SK-N-SH (cell line): Measurements from ENCODE around the gene DIO3. TPM values are rescaled to one million over a fixed set of nuclear protein-coding genes. Genes with fewer than 3 reads are reported as not detected.

ENCODE experiments used
- CTCF ChIA-PET: fragments of 300-600, 350-600 bp; formaldehyde crosslinking; extraction: SDS; loops from one replicate; lab custom pipeline; 2021; lab: Yijun Ruan, JAX
- POLR2A ChIA-PET: fragments of 350-600 bp; sonication (Branson Sonifier 250); formaldehyde crosslinking; extraction: SDS; loops from one replicate; lab custom pipeline; 2020; ENCODE audit warnings: antibody characterized with exemption, inconsistent platforms; lab: Yijun Ruan, JAX
- DNase-seq: peaks from one replicate; pipeline ENCODE4 v3.0.0; 2012
- H2AFZ ChIP-seq: fragments of 200-600 bp; sonication (generic); 2 replicates; pipeline ENCODE4 v1.8.1; 2016; ENCODE audit warnings: antibody characterized with exemption, mild to moderate bottlenecking, low read depth
- H3F3A ChIP-seq: fragments of 200-600 bp; sonication (generic); replicated peaks from 2 replicates; pipeline ENCODE3; 2016; ENCODE audit warnings: antibody characterized with exemption, mild to moderate bottlenecking; ENCODE audit not compliant: insufficient read depth
- H3K27ac ChIP-seq, 2 experiments: fragments of 200-500 bp in 1 of 2; fragments of 200-600 bp in 1 of 2; sonication (Bioruptor generic) in 1 of 2; sonication (generic), shearing (Covaris generic) in 1 of 2; 2 replicates each; pipeline versions ENCODE4 v1.5.1 to v1.6.1; 2014 to 2016; ENCODE audit warnings: low read depth in 2 of 2, inconsistent platforms in 1 of 2, low read length in 1 of 2, mild to moderate bottlenecking in 1 of 2, mixed read lengths in 1 of 2
- H3K27me3 ChIP-seq: fragments of 200-600 bp; sonication (generic), shearing (Covaris generic); 2 replicates; pipeline ENCODE4 v1.6.1; 2016; ENCODE audit warnings: mixed run types; ENCODE audit not compliant: insufficient read depth
- H3K36me3 ChIP-seq, 2 experiments: fragments of 200-500 bp in 1 of 2; fragments of 200-600 bp in 1 of 2; sonication (Bioruptor generic) in 1 of 2; sonication (generic) in 1 of 2; replicated peaks in 1 of 2; 2 replicates each; pipeline versions ENCODE3 to v1.5.1; 2014 to 2016; ENCODE audit warnings: low read length in 1 of 2, mild to moderate bottlenecking in 1 of 2; ENCODE audit not compliant: insufficient read depth in 2 of 2, control insufficient read depth in 1 of 2
- H3K4me1 ChIP-seq, 2 experiments: fragments of 200-500 bp in 1 of 2; fragments of 200-600 bp in 1 of 2; sonication (Bioruptor generic) in 1 of 2; sonication (generic), shearing (Covaris generic) in 1 of 2; 2 replicates each; pipeline versions ENCODE4 v1.5.1 to v1.6.1; 2014 to 2016; ENCODE audit warnings: low read depth in 1 of 2, low read length in 1 of 2, mixed run types in 1 of 2; ENCODE audit not compliant: insufficient read depth in 2 of 2, control insufficient read depth in 1 of 2
- H3K4me2 ChIP-seq: fragments of 200-600 bp; sonication (generic), shearing (Covaris generic); 2 replicates; pipeline ENCODE4 v1.6.1; 2017; ENCODE audit warnings: mixed run types
- H3K4me3 ChIP-seq, 2 experiments: fragments of 200-500 bp in 1 of 2; fragments of 200-600 bp in 1 of 2; sonication (Bioruptor generic) in 1 of 2; sonication (generic), shearing (Covaris generic) in 1 of 2; 2 replicates each; pipeline versions ENCODE4 v1.5.1 to v1.8.1; 2014 to 2016; ENCODE audit warnings: low read depth in 2 of 2, inconsistent platforms in 1 of 2, low read length in 1 of 2, mild to moderate bottlenecking in 1 of 2, mixed read lengths in 1 of 2, moderate library complexity in 1 of 2
- H3K79me2 ChIP-seq: fragments of 200-600 bp; sonication (generic); 2 replicates; pipeline ENCODE4 v1.8.1; 2017; ENCODE audit warnings: mild to moderate bottlenecking; ENCODE audit not compliant: insufficient read depth
- H3K9ac ChIP-seq: fragments of 200-600 bp; sonication (generic); 2 replicates; pipeline ENCODE4 v1.6.1; 2017; ENCODE audit warnings: mixed run types
- H3K9me2 ChIP-seq: fragments of 200-600 bp; sonication (generic); 2 replicates; pipeline ENCODE4 v1.6.1; 2017; ENCODE audit warnings: mixed run types
- H3K9me3 ChIP-seq: fragments of 200-600 bp; sonication (generic); 2 replicates; pipeline ENCODE4 v1.6.1; 2017; ENCODE audit warnings: mixed run types, mild to moderate bottlenecking, moderate library complexity
- H4K20me1 ChIP-seq: fragments of 200-600 bp; sonication (generic); 2 replicates; pipeline ENCODE4 v1.6.1; 2017; ENCODE audit warnings: mild to moderate bottlenecking, mixed run types; ENCODE audit not compliant: insufficient read depth
- CHD2 ChIP-seq: fragments of 150-350 bp; IDR thresholded peaks from 2 replicates; pipeline ENCODE4 v1.6.1; 2018; ENCODE audit warnings: low read length; ENCODE audit not compliant: partially characterized antibody
- ELF1 ChIP-seq: IDR thresholded peaks from 2 replicates; pipeline ENCODE4 v1.4.0; 2012
- EP300 ChIP-seq, 2 experiments: IDR thresholded peaks; 2 replicates each; pipeline versions ENCODE4 v1.4.0 to v1.6.1; 2012; ENCODE audit warnings: borderline replicate concordance in 1 of 2, low read depth in 1 of 2, low read length in 1 of 2
- GABPA ChIP-seq: IDR thresholded peaks from 2 replicates; pipeline ENCODE4 v1.4.0; 2012; ENCODE audit warnings: low read depth, mild to moderate bottlenecking
- GATA2 ChIP-seq: sonication (generic); formaldehyde crosslinking; IDR thresholded peaks from 2 replicates; pipeline ENCODE4 v1.5.0; 2020; ENCODE audit warnings: mild to moderate bottlenecking, missing genetic modification reagents
- JUND ChIP-seq: IDR thresholded peaks from 2 replicates; pipeline ENCODE4 v1.4.0; 2012
- MXI1 ChIP-seq: IDR thresholded peaks from 2 replicates; pipeline ENCODE4 v1.6.1; 2012; ENCODE audit warnings: mild to moderate bottlenecking, low read depth, low read length, improper control_type of control experiment
- NFIC ChIP-seq: IDR thresholded peaks from 2 replicates; pipeline ENCODE4 v1.4.0; 2012; ENCODE audit warnings: borderline replicate concordance
- NRF1 ChIP-seq: IDR thresholded peaks from 2 replicates; pipeline ENCODE4 v1.6.1; 2012; ENCODE audit warnings: low read depth, mild to moderate bottlenecking, low read length
- RCOR1 ChIP-seq: fragments of 150-350 bp; IDR thresholded peaks from 2 replicates; pipeline ENCODE4 v1.6.1; 2017; ENCODE audit warnings: antibody characterized with exemption, low read length
- REST ChIP-seq: IDR thresholded peaks from 2 replicates; pipeline ENCODE4 v1.6.1; 2012; ENCODE audit warnings: mild to moderate bottlenecking, low read depth, low read length, moderate library complexity
- SIN3A ChIP-seq: IDR thresholded peaks from 2 replicates; pipeline ENCODE4 v1.6.1; 2012; ENCODE audit warnings: low read depth, mild to moderate bottlenecking, low read length, moderate library complexity, borderline replicate concordance
- SMC3 ChIP-seq: IDR thresholded peaks from 2 replicates; pipeline ENCODE4 v1.6.1; 2012; ENCODE audit warnings: low read depth, low read length, improper control_type of control experiment
- TAF1 ChIP-seq: IDR thresholded peaks from 2 replicates; pipeline ENCODE4 v1.6.1; 2012; ENCODE audit warnings: low read depth, mild to moderate bottlenecking, low read length, moderate library complexity, borderline replicate concordance
- TEAD4 ChIP-seq: IDR thresholded peaks from 2 replicates; pipeline ENCODE4 v1.4.0; 2012; ENCODE audit warnings: mild to moderate bottlenecking, borderline replicate concordance; ENCODE audit not compliant: insufficient read depth
- USF2 ChIP-seq: fragments of 150-350 bp; IDR thresholded peaks from 2 replicates; pipeline ENCODE4 v1.6.1; 2017; ENCODE audit warnings: antibody characterized with exemption, low read length, low read depth, borderline replicate concordance
- YY1 ChIP-seq: IDR thresholded peaks from 2 replicates; pipeline ENCODE4 v1.4.0; 2012; ENCODE audit warnings: low read depth, mild to moderate bottlenecking
- ZBTB33 ChIP-seq: IDR thresholded peaks from 2 replicates; pipeline ENCODE4 v1.4.0; 2012; ENCODE audit warnings: low read depth, borderline replicate concordance
- WGBS: methylation state at CpG from one replicate; pipeline ENCODE4 v1.1.6; 2017; ENCODE audit warnings: low lambda C conversion rate; 5-methylcytosine and 5-hydroxymethylcytosine counted together
- polyA plus RNA-seq, 3 experiments: library from polyadenylated mRNA; depleted of rRNA; stranded (reverse); fragments of >200 nt; gene quantifications; 2 replicates each; pipeline ENCODE4 v1.2.3, GENCODE V29; 2012
- TF ChIP-seq, protein P1 (sequence below): IDR thresholded peaks from 2 replicates; pipeline ENCODE4 v1.4.0; 2012; ENCODE audit warnings: low read depth
- TF ChIP-seq, protein P2 (sequence below): fragments of 200-600 bp; sonication (generic); IDR thresholded peaks from 2 replicates; pipeline ENCODE4 v1.6.1; 2017; ENCODE audit warnings: antibody characterized with exemption, mild to moderate bottlenecking, moderate library complexity

DIO3 gene
- polyA plus RNA-seq, 1 of the 3 experiments (the other 2 are of a cell fraction): not detected

- Histone ChIP-seq H3K4me1 (peaks cover 0 to 2% of the 10 kb centered on the region in 2 experiments; a peak in 1 of 4 replicates), H3K9ac (no peak overlapping the region), H4K20me1 (no peaks in the 10 kb centered on the region), H3K27ac (no peak overlapping the region), H3K9me2 (no peaks in the 10 kb centered on the region), H3K79me2 (no peaks in the 10 kb centered on the region), H2AFZ (no peak overlapping the region), H3K4me2 (no peak overlapping the region), H3K9me3 (no peaks in the 10 kb centered on the region), H3K27me3 (no peaks in the 10 kb centered on the region), H3K4me3 (no peak overlapping the region), H3F3A (no peaks in the 10 kb centered on the region), H3K36me3 (no peaks in the 10 kb centered on the region)
- ChIA-PET CTCF (no interaction called here), POLR2A (no interaction called here)
- no peak for DNase-seq
- TF ChIP-seq TEAD4: no peak
- no peak for TF ChIP-seq NFIC
- no peak for TF ChIP-seq JUND
- TF ChIP-seq ELF1: no peak
- no peak for TF ChIP-seq MXI1
- TF ChIP-seq, protein P1, sequence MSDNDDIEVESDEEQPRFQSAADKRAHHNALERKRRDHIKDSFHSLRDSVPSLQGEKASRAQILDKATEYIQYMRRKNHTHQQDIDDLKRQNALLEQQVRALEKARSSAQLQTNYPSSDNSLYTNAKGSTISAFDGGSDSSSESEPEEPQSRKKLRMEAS: no peak
- TF ChIP-seq GABPA: no peak
- TF ChIP-seq SMC3: no peak
- no peak for TF ChIP-seq REST
- no peak for TF ChIP-seq USF2
- TF ChIP-seq RCOR1: no peak
- TF ChIP-seq CHD2: no peak
- TF ChIP-seq GATA2 (CRISPR knock-in tag): no peak
- no peak for TF ChIP-seq SIN3A
- no peak for TF ChIP-seq TAF1
- TF ChIP-seq NRF1: no peak
- TF ChIP-seq ZBTB33: no peak
- TF ChIP-seq, protein P2, sequence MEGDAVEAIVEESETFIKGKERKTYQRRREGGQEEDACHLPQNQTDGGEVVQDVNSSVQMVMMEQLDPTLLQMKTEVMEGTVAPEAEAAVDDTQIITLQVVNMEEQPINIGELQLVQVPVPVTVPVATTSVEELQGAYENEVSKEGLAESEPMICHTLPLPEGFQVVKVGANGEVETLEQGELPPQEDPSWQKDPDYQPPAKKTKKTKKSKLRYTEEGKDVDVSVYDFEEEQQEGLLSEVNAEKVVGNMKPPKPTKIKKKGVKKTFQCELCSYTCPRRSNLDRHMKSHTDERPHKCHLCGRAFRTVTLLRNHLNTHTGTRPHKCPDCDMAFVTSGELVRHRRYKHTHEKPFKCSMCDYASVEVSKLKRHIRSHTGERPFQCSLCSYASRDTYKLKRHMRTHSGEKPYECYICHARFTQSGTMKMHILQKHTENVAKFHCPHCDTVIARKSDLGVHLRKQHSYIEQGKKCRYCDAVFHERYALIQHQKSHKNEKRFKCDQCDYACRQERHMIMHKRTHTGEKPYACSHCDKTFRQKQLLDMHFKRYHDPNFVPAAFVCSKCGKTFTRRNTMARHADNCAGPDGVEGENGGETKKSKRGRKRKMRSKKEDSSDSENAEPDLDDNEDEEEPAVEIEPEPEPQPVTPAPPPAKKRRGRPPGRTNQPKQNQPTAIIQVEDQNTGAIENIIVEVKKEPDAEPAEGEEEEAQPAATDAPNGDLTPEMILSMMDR: no peak
- no peak for TF ChIP-seq YY1
- no peak for TF ChIP-seq EP300 (IDR thresholded peaks at IDR 0.05; ENCODE audit: borderline replicate concordance in 1 of 2, low read depth in 1 of 2, low read length in 1 of 2)
- 45% methylated on average over 2 of the region's 12 CpGs for WGBS
These were observed 39.8 kb downstream of the DIO3 start for GRCh38 chr14:101600891-101601605.
